LNCaP clone FGC (cell line): ENCODE data around the gene TTC12.

ENCODE experiments used
- DNase-seq: peaks from one replicate; pipeline ENCODE4 v3.0.0-alpha.2; 2011; ENCODE audit warnings: low read depth
- H3K4me3 ChIP-seq: 2 replicates; pipeline ENCODE4 v1.5.1; 2011; ENCODE audit warnings: mild to moderate bottlenecking, low read depth, low read length, control low read depth
- TF ChIP-seq, protein P1 (sequence below): IDR thresholded peaks from 2 replicates; pipeline ENCODE4 v1.5.1; 2012; ENCODE audit warnings: mild to moderate bottlenecking; ENCODE audit not compliant: control insufficient read depth, insufficient read depth; ENCODE audit errors: extremely low read depth

Gene TTC12

DNA sequence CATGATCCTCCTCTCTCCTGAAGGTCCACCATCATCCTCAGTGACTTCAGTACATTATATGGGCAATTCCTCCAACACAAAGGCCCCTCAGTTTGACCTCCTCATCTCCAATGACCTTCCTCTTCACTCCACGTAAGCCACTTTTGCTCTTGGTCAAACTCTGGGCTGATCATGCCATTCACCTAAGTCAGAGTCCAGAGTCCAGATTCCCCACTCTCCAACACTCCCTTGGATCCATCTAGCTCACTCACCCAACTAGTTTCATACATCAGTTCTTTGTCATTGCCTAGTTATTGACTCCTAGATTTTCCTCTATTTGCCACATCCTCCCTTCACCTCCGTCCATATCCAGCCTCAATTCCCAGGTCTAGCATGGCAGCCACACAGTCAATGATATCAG lies 30.5 kb upstream of the TTC12 start:
- no peak for DNase-seq
- TF ChIP-seq, protein P1, sequence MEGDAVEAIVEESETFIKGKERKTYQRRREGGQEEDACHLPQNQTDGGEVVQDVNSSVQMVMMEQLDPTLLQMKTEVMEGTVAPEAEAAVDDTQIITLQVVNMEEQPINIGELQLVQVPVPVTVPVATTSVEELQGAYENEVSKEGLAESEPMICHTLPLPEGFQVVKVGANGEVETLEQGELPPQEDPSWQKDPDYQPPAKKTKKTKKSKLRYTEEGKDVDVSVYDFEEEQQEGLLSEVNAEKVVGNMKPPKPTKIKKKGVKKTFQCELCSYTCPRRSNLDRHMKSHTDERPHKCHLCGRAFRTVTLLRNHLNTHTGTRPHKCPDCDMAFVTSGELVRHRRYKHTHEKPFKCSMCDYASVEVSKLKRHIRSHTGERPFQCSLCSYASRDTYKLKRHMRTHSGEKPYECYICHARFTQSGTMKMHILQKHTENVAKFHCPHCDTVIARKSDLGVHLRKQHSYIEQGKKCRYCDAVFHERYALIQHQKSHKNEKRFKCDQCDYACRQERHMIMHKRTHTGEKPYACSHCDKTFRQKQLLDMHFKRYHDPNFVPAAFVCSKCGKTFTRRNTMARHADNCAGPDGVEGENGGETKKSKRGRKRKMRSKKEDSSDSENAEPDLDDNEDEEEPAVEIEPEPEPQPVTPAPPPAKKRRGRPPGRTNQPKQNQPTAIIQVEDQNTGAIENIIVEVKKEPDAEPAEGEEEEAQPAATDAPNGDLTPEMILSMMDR = no peak
- no peak overlapping the region for H3K4me3 ChIP-seq

GRCh38 chr11:113286009-113286408 lies 28.4 kb upstream of the TTC12 start:
- no peak overlapping the region for H3K4me3 ChIP-seq
- DNase-seq = no peak
- TF ChIP-seq, protein P1 = no peak

GRCh38 chr11:113286509-113287497 lies 27.6 kb upstream of the TTC12 start:
- DNase-seq = no peak
- no peak overlapping the region for H3K4me3 ChIP-seq
- TF ChIP-seq, protein P1 = no peak

DNA sequence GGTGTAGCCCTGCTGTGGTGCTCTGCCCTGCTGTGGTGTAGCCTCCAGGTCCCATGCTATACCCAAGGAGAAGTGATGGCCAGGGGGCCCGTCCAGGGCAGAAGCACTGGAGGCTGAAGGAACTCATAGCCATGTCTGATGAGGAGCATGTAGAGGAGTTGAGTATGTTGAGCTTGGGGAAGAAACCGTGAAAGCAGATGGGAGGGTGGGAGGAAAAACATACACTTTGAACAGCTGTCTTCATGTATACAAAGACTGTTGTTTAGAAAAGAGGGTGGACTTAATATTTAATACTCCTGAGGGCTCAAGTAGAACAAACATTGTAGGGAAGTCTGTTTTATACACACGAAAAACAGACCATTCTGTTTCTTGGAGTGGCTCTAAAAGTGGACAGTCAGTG lies 26.6 kb upstream of the TTC12 start:
- TF ChIP-seq, protein P1 = no peak
- no peak overlapping the region for H3K4me3 ChIP-seq
- DNase-seq = no peak

GRCh38 chr11:113288286-113288863 lies 26.0 kb upstream of the TTC12 start:
- TF ChIP-seq, protein P1 = no peak
- H3K4me3 ChIP-seq = no peak overlapping the region
- no peak for DNase-seq

GRCh38 chr11:113289431-113290187 lies 24.8 kb upstream of the TTC12 start:
- DNase-seq = no peak
- no peak overlapping the region for H3K4me3 ChIP-seq
- TF ChIP-seq, protein P1 = peak; percentile 87
